C4-2B (cell line): Measurements from ENCODE around the gene HPD.

Experiments
- ZFX ChIP-seq: fragments of 450-650 bp; IDR thresholded peaks from 2 replicates; pipeline ENCODE4 v1.6.1; 2017
- TF ChIP-seq, protein P1 (sequence below): fragments of 450-650 bp; conservative IDR thresholded peaks from 2 replicates; pipeline ENCODE4 v1.5.1; 2017; ENCODE audit warnings: mild to moderate bottlenecking

DNA sequence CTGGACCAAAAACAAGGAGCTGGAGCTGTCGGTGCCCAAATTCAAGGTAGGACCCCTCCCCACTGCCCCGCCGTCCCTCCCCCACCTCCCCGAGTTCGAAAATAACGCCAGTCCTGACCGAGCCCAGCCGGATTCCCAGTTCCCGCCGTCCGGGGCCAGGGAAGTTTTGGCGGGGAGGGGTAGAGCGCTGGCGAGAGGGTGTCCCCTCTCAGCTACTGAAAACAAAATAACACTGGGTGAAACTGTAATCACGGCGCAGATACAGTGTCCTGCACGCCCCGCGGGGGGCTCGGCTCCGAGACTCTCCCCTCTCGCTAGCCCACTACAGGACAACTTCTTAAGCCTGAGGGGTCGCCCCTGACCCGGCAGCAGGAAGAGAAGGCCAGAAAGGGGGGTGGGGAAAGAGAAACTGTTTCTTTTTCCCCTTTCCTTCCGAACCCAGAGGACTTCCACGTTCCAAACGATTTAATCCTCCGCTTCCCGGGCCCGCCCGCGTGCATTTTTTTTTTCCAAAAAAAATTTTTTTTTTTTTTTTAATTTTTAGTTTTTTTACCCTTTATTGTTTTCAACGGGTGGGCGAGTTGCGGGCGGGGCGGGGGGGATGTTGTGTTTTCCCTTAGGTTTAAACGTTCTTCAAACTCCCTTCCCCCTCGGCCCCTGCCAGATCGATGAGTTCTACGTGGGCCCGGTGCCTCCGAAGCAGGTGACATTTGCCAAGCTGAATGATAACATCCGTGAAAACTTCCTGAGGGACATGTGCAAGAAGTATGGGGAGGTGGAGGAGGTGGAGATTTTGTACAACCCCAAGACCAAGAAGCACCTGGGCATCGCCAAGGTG lies 53.3 kb downstream of the HPD start:
- TF ChIP-seq, protein P1, sequence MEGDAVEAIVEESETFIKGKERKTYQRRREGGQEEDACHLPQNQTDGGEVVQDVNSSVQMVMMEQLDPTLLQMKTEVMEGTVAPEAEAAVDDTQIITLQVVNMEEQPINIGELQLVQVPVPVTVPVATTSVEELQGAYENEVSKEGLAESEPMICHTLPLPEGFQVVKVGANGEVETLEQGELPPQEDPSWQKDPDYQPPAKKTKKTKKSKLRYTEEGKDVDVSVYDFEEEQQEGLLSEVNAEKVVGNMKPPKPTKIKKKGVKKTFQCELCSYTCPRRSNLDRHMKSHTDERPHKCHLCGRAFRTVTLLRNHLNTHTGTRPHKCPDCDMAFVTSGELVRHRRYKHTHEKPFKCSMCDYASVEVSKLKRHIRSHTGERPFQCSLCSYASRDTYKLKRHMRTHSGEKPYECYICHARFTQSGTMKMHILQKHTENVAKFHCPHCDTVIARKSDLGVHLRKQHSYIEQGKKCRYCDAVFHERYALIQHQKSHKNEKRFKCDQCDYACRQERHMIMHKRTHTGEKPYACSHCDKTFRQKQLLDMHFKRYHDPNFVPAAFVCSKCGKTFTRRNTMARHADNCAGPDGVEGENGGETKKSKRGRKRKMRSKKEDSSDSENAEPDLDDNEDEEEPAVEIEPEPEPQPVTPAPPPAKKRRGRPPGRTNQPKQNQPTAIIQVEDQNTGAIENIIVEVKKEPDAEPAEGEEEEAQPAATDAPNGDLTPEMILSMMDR = no peak
- no peak for TF ChIP-seq ZFX
